Neuronal stem cell (in vitro differentiated cells): ENCODE measurements around the gene ESPNL.
A peak's percentile ranks its signal among the peaks of the same experiment; 100 is the strongest.

Experiments
- DNase-seq: peaks from one replicate; pipeline ENCODE4 v3.0.0-alpha.2; 2013; ENCODE audit warnings: low spot score
- H2AFZ ChIP-seq: one replicate; pipeline ENCODE4 v1.6.1; 2013; ENCODE audit warnings: mild to moderate bottlenecking, low read length, inconsistent platforms
- H2AK5ac ChIP-seq: 2 replicates; pipeline ENCODE4 v1.6.1; 2013; ENCODE audit warnings: low read depth, mild to moderate bottlenecking, inconsistent platforms, low read length, moderate library complexity, mixed read lengths
- H2BK120ac ChIP-seq: 2 replicates; pipeline ENCODE4 v1.6.1; 2013; ENCODE audit warnings: low read depth, mild to moderate bottlenecking, inconsistent platforms, low read length, moderate library complexity, mixed read lengths
- H2BK12ac ChIP-seq: one replicate; pipeline ENCODE4 v1.6.1; 2013; ENCODE audit warnings: low read length, inconsistent platforms
- H2BK15ac ChIP-seq: 2 replicates; pipeline ENCODE4 v1.6.1; 2013; ENCODE audit warnings: mild to moderate bottlenecking, low read length, inconsistent platforms, mixed read lengths
- H2BK5ac ChIP-seq: one replicate; pipeline ENCODE4 v1.6.1; 2013; ENCODE audit warnings: inconsistent platforms, mild to moderate bottlenecking, low read length, moderate library complexity
- H3K14ac ChIP-seq: one replicate; pipeline ENCODE4 v1.6.1; 2013; ENCODE audit warnings: low read length, inconsistent platforms
- H3K18ac ChIP-seq: 2 replicates; pipeline ENCODE4 v1.6.1; 2013; ENCODE audit warnings: low read length, inconsistent platforms
- H3K23ac ChIP-seq: 2 replicates; pipeline ENCODE4 v1.6.1; 2013; ENCODE audit warnings: low read depth, mild to moderate bottlenecking, mixed read lengths, low read length, inconsistent platforms; ENCODE audit not compliant: poor library complexity
- H3K27ac ChIP-seq: replicated peaks from 3 replicates; pipeline ENCODE4 v1.5.1; 2013; ENCODE audit warnings: low read length, inconsistent platforms
- H3K27me3 ChIP-seq, 3 experiments: 2 replicates each; pipeline ENCODE4 v1.6.1; 2013; ENCODE audit warnings: low read length in 3 of 3, mild to moderate bottlenecking in 2 of 3, inconsistent platforms in 1 of 3, low read depth in 1 of 3, mixed read lengths in 1 of 3, moderate library complexity in 1 of 3; ENCODE audit not compliant: control insufficient read depth in 3 of 3, insufficient read depth in 3 of 3
- H3K36me3 ChIP-seq, 2 donors: replicated peaks in 1 of 2; 2 replicates each; pipeline ENCODE4 v1.6.1; 2013; ENCODE audit warnings: low read length in 2 of 2; ENCODE audit not compliant: control insufficient read depth in 2 of 2, insufficient read depth in 2 of 2
- H3K4ac ChIP-seq: 2 replicates; pipeline ENCODE4 v1.6.1; 2013; ENCODE audit warnings: inconsistent platforms, mild to moderate bottlenecking, low read length, moderate library complexity
- H3K4me1 ChIP-seq, 2 donors: 1 replicate in 1 of 2; 2 replicates in 1 of 2; pipeline ENCODE4 v1.6.1; 2013; ENCODE audit warnings: low read length in 2 of 2, low read depth in 1 of 2; ENCODE audit not compliant: control insufficient read depth in 2 of 2, insufficient read depth in 1 of 2
- H3K4me2 ChIP-seq: one replicate; pipeline ENCODE4 v1.6.1; 2013; ENCODE audit warnings: mild to moderate bottlenecking, low read length, inconsistent platforms; ENCODE audit not compliant: insufficient read depth, poor library complexity, severe bottlenecking
- H3K4me3 ChIP-seq, 2 donors: 2 replicates each; pipeline ENCODE4 v1.5.1; 2013; ENCODE audit warnings: low read length in 2 of 2, mild to moderate bottlenecking in 2 of 2, inconsistent platforms in 1 of 2, moderate library complexity in 1 of 2
- H3K79me1 ChIP-seq: one replicate; pipeline ENCODE4 v1.6.1; 2013; ENCODE audit warnings: low read depth, mild to moderate bottlenecking, inconsistent platforms, low read length, moderate library complexity
- H3K9ac ChIP-seq: one replicate; pipeline ENCODE4 v1.6.1; 2013; ENCODE audit warnings: mild to moderate bottlenecking, low read depth, low read length, inconsistent platforms; ENCODE audit not compliant: poor library complexity
- H3K9me3 ChIP-seq, 2 donors: replicated peaks in 1 of 2; 2 replicates each; pipeline versions ENCODE3 to v1.6.1; 2013; ENCODE audit warnings: low read length in 2 of 2, mild to moderate bottlenecking in 2 of 2, inconsistent platforms in 1 of 2, low read depth in 1 of 2, mixed read lengths in 1 of 2, moderate library complexity in 1 of 2; ENCODE audit not compliant: control insufficient read depth in 2 of 2, insufficient read depth in 1 of 2
- H4K8ac ChIP-seq: one replicate; pipeline ENCODE4 v1.6.1; 2013; ENCODE audit warnings: low read depth, mild to moderate bottlenecking, inconsistent platforms, low read length, moderate library complexity
- H4K91ac ChIP-seq: one replicate; pipeline ENCODE4 v1.6.1; 2013; ENCODE audit warnings: low read length, low read depth, mild to moderate bottlenecking, inconsistent platforms; ENCODE audit not compliant: poor library complexity
- WGBS, 2 donors: extraction: QIAGEN DNeasy Blood & Tissue Kit; methylation state at CpG; one replicate each; pipeline ENCODE4 v1.1.7; 2013; ENCODE audit warnings: missing lambda C conversion rate in 2 of 2, mixed read lengths in 1 of 2; ENCODE audit not compliant: insufficient read length in 2 of 2, insufficient replicate concordance in 1 of 2; ENCODE audit errors: extremely low coverage in 2 of 2; 5-methylcytosine and 5-hydroxymethylcytosine counted together

The ESPNL gene

DNA sequence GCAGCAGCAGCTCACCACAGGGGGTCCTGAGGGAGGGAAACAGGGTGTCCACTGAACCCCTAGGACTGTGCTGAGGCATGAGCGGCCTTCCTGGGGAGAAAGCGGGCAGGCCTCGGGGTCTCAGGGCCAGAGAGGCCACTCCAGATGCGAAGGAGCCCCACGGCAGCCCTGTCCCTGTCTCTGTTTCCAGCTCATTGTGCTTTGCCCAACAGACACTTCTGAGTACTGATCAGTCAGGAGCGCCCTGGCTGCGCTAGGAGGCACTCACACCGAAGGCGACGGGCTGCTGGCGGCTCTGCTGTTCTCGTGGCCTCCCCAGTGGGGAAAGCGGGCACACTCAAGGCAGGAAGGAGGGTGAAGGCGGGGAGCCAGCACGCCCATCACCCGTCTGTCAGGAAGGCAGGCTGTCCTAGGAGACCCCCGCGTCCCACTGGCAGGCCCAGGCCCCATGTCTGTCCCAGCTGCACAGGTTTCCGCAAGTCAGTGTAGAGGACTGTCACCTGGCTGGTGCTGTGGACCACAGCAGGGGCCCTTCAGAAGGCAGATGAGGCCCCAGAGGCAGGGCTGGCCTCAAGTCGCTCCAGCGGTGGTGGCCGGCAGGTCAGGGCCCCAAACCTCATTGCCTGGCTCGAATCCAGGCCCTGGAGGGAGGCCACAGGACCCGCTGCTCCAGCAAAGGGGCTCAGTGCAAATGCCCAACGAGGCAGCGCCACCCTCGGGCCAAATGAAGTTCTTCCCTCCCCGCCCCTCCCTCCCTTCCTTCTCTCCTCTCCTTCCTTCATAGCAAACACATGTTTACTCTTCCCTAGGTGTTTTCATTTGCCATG, 6.8 kb downstream of the ESPNL start:
- H2BK12ac ChIP-seq, result no peak overlapping the region
- peak overlapping the region; percentile 44 for H2AFZ ChIP-seq
- H3K23ac ChIP-seq, result peak overlapping the region; percentile 52
- no CpG with 5 or more reads among the region's 28 CpGs for WGBS, 2 donors
- H3K9me3 ChIP-seq, result no peaks in the 10 kb centered on the region
- H2BK15ac ChIP-seq, result peak overlapping the region; percentile 19
- H3K14ac ChIP-seq, result peak overlapping the region; percentile 63
- peak overlapping the region; percentile 86 for H2AK5ac ChIP-seq
- DNase-seq, result no peak
- H3K9ac ChIP-seq, result peak overlapping the region; percentile 30
- no peaks in the 10 kb centered on the region for H3K79me1 ChIP-seq
- H3K4me3 ChIP-seq, result no peak overlapping the region
- H3K18ac ChIP-seq, result peak overlapping the region; percentile 88
- H4K8ac ChIP-seq, result peak overlapping the region; percentile 45
- H2BK5ac ChIP-seq, result no peak overlapping the region
- H3K27ac ChIP-seq, result no peak overlapping the region
- no peaks in the 10 kb centered on the region for H3K36me3 ChIP-seq
- no peaks in the 10 kb centered on the region for H3K27me3 ChIP-seq
- H4K91ac ChIP-seq, result peak overlapping the region; percentile 75
- H3K4me2 ChIP-seq, result no peak overlapping the region
- H3K4me1 ChIP-seq, result peaks cover 21 to 34% of the 10 kb centered on the region in 2 donors
- H3K4ac ChIP-seq, result peak overlapping the region; percentile 31
- H2BK120ac ChIP-seq, result peak overlapping the region; percentile 84

DNA sequence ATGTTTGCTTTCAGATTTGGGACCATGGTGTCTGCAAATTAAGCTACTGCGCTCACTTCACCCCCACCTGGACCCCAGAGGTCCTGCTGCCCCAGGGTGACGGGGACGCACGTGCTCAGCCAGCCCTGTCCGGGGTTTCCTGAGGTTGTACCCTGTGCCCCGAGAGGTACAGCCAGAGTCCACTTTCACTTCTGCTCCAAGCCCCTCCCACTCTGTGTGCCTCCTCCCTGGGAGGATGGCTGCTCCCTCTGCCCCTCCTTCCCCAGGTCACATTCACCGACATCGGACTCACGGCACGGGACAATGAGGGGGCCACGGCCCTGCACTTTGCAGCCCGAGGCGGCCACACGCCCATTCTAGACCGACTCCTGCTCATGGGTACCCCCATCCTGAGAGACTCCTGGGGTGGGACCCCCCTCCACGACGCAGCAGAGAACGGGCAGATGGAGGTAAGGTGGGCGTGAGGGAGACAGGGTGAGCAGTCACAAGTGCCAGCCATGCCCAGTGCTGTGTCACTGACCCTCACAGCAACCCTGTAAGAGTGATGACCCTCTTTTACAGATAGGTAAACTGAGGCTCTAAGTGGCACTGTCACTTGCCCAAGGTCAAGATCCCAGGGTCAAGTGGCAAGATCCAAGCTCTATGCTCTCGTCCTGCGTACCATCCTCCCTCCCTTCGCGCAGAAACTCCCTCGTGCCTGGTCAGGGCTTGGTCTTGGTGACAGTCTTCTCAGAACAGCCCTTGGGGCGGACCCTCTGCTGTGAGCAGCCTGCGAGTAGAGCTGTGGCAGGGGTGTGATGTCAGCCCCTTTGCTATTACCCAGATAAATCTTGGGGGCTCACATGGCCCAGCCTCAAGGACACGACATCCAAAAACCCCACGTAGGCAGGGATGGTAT, 7.6 kb downstream of the ESPNL start:
- peak overlapping the region; percentile 44 for H2AFZ ChIP-seq
- no peak for DNase-seq
- H3K36me3 ChIP-seq, result no peaks in the 10 kb centered on the region
- H2AK5ac ChIP-seq, result peak overlapping the region; percentile 90
- WGBS, 2 donors, result no CpG with 5 or more reads among the region's 28 CpGs
- no peak overlapping the region for H4K91ac ChIP-seq
- peaks cover 15 to 29% of the 10 kb centered on the region in 2 donors for H3K4me1 ChIP-seq
- H3K79me1 ChIP-seq, result no peaks in the 10 kb centered on the region
- no peaks in the 10 kb centered on the region for H3K27me3 ChIP-seq
- H2BK5ac ChIP-seq, result peak overlapping the region; percentile 47
- H3K9ac ChIP-seq, result no peak overlapping the region
- H3K14ac ChIP-seq, result no peak overlapping the region
- no peak overlapping the region for H4K8ac ChIP-seq
- peak overlapping the region; percentile 84 for H2BK120ac ChIP-seq
- peaks cover 0 to 6% of the 10 kb centered on the region in 2 donors for H3K9me3 ChIP-seq
- H2BK12ac ChIP-seq, result peak overlapping the region; percentile 43
- H3K4me3 ChIP-seq, result no peak overlapping the region
- peak overlapping the region; percentile 38 for H3K18ac ChIP-seq
- no peak overlapping the region for H3K4me2 ChIP-seq
- no peak overlapping the region for H3K4ac ChIP-seq
- peak overlapping the region; percentile 5 for H2BK15ac ChIP-seq
- H3K23ac ChIP-seq, result peak overlapping the region; percentile 76
- no peak overlapping the region for H3K27ac ChIP-seq

DNA sequence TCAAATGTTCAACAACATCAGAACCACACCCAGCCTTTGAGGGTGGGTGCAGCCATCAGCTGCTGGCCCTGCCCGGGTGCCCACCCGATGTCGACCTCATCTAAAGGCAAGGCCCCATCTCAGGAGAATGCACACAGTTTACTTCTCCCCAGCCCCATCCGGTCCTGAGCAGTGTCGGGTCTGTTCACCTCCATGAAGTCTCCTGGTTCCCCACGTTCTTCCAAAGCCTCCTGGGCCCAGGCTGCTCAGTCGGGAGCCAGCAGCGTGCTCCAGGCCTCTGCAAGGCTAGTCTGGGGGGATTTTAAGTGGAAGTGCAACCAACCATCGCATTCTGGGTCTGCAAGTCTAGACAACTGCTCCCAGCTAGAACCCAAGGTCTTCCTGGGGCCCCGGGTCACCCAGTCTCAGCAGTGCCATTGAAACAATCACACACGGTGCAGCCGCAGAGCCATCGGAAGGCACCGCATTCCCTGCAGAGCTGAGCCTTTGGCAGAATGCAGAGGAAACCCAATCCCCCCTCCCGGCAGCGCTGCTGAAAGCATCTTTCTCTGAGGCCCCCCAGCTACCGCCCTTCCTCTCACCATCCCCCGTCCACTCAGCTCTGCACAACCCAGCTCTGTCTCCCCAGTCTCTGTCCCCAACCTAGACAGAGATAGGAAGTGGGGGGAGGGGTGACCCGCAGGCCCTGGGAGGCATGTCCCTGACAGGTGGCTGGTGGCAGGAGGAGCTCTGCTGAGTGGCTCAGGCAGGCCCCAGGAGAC, 8.5 kb downstream of the ESPNL start:
- Histone ChIP-seq H3K14ac (no peak overlapping the region), H4K91ac (no peak overlapping the region), H2AK5ac (peak overlapping the region; percentile 10), H4K8ac (no peak overlapping the region), H2AFZ (peak overlapping the region; percentile 84), H3K4me3 (no peak overlapping the region), H3K23ac (peak overlapping the region; percentile 29), H3K4me2 (peak overlapping the region; percentile 13), H3K4ac (no peak overlapping the region), H2BK12ac (no peak overlapping the region), H2BK120ac (no peak overlapping the region), H3K36me3 (no peaks in the 10 kb centered on the region), H3K27ac (no peak overlapping the region), H3K9ac (no peak overlapping the region), H2BK15ac (peak overlapping the region; percentile 16), H3K18ac (peak overlapping the region; percentile 65), H3K27me3 (no peaks in the 10 kb centered on the region), H3K9me3 (peaks cover 0 to 10% of the 10 kb centered on the region in 2 donors), H2BK5ac (no peak overlapping the region), H3K79me1 (no peaks in the 10 kb centered on the region), H3K4me1 (peaks cover 14 to 27% of the 10 kb centered on the region in 2 donors)
- WGBS, 2 donors, result no CpG with 5 or more reads among the region's 19 CpGs
- DNase-seq, result no peak
